WTC11 (cell line): Measurements from ENCODE around the gene NELL1.

Source experiments
- ATF1 ChIP-seq: sonication (generic); formaldehyde crosslinking; IDR thresholded peaks from 2 replicates; pipeline ENCODE4 v1.8.1; 2023; ENCODE audit warnings: mild to moderate bottlenecking, moderate library complexity, missing genetic modification reagents
- CBFB ChIP-seq: sonication (generic); formaldehyde crosslinking; IDR thresholded peaks from 2 replicates; pipeline ENCODE4 v1.8.1; 2022; ENCODE audit warnings: mild to moderate bottlenecking, low read depth, missing genetic modification reagents
- CREB1 ChIP-seq: sonication (generic); formaldehyde crosslinking; IDR thresholded peaks from 2 replicates; pipeline ENCODE4 v1.8.0; 2023; ENCODE audit warnings: mild to moderate bottlenecking, missing genetic modification reagents
- FOXJ3 ChIP-seq: sonication (generic); formaldehyde crosslinking; IDR thresholded peaks from 2 replicates; pipeline ENCODE4 v1.9.0; 2021; ENCODE audit warnings: missing genetic modification reagents, mild to moderate bottlenecking, borderline replicate concordance
- JUN ChIP-seq: sonication (generic); formaldehyde crosslinking; IDR thresholded peaks from 2 replicates; pipeline ENCODE4 v1.8.0; 2023; ENCODE audit warnings: mild to moderate bottlenecking, missing genetic modification reagents
- MXD4 ChIP-seq: fragments of 250-450 bp; sonication (Bioruptor Pico); IDR thresholded peaks from 2 replicates; pipeline ENCODE4 v1.8.0; 2021; ENCODE audit warnings: mild to moderate bottlenecking, moderate library complexity, borderline replicate concordance
- PRRX2 ChIP-seq: fragments of 250-450 bp; sonication (Bioruptor Pico); IDR thresholded peaks from 2 replicates; pipeline ENCODE4 v1.8.0; 2021; ENCODE audit warnings: mild to moderate bottlenecking
- TP53 ChIP-seq: sonication (generic); formaldehyde crosslinking; IDR thresholded peaks from 2 replicates; pipeline ENCODE4 v1.8.1; 2023; ENCODE audit warnings: mild to moderate bottlenecking, missing genetic modification reagents
- TF ChIP-seq, protein P1 (sequence below): sonication (generic); formaldehyde crosslinking; IDR thresholded peaks from 2 replicates; pipeline ENCODE4 v1.8.1; 2023; ENCODE audit warnings: mild to moderate bottlenecking, missing genetic modification reagents, moderate library complexity
- TF ChIP-seq, protein P2 (sequence below): fragments of 200-600 bp; IDR thresholded peaks from 2 replicates; pipeline ENCODE4 v1.8.0; 2022; ENCODE audit warnings: antibody characterized with exemption
- TF ChIP-seq, protein P3 (sequence below): sonication (generic); formaldehyde crosslinking; IDR thresholded peaks from 2 replicates; pipeline ENCODE4 v1.8.1; 2023; ENCODE audit warnings: mild to moderate bottlenecking, moderate library complexity, missing genetic modification reagents
- TF ChIP-seq, protein P4 (sequence below): sonication (generic); formaldehyde crosslinking; IDR thresholded peaks from 2 replicates; pipeline ENCODE4 v1.8.0; 2022; ENCODE audit warnings: mild to moderate bottlenecking, missing genetic modification reagents
- TF ChIP-seq, protein P5 (sequence below): sonication (generic); formaldehyde crosslinking; IDR thresholded peaks from 2 replicates; pipeline ENCODE4 v1.8.1; 2023; ENCODE audit warnings: mild to moderate bottlenecking, missing genetic modification reagents
- TF ChIP-seq, protein P6 (sequence below): sonication (generic); formaldehyde crosslinking; IDR thresholded peaks from 2 replicates; pipeline ENCODE4 v1.8.1; 2022; ENCODE audit warnings: low read depth, mild to moderate bottlenecking, moderate library complexity, missing genetic modification reagents, borderline replicate concordance

DNA sequence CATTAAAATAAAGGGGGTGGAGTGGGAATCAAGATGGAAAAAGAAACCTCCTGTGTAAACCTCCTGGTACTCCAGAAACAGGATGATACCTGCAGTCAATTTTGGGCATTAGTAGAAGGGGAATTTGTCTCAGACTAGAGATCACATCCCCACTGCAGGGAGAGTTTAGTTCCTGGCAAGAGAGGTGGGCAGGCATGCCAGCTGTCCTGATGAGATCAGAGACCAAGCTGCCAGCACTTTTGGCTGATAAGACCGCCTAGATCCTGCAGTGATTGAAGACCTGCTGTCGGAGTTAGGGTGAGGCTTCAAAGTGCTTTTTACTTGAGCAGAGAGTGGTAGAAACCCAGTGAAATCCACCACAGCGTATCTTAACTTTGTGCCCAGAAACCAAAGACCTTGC lies 29.7 kb upstream of the NELL1 start:
- TF ChIP-seq, protein P1, sequence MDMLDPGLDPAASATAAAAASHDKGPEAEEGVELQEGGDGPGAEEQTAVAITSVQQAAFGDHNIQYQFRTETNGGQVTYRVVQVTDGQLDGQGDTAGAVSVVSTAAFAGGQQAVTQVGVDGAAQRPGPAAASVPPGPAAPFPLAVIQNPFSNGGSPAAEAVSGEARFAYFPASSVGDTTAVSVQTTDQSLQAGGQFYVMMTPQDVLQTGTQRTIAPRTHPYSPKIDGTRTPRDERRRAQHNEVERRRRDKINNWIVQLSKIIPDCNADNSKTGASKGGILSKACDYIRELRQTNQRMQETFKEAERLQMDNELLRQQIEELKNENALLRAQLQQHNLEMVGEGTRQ (CRISPR knock-in tag) = no peak
- TF ChIP-seq PRRX2 (no peak), JUN (CRISPR knock-in tag) (no peak), CBFB (CRISPR knock-in tag) (no peak), MXD4 (CRISPR knock-in tag) (no peak), CREB1 (CRISPR knock-in tag) (no peak), FOXJ3 (no peak), ATF1 (CRISPR knock-in tag) (no peak), TP53 (no peak)
- TF ChIP-seq, protein P2, sequence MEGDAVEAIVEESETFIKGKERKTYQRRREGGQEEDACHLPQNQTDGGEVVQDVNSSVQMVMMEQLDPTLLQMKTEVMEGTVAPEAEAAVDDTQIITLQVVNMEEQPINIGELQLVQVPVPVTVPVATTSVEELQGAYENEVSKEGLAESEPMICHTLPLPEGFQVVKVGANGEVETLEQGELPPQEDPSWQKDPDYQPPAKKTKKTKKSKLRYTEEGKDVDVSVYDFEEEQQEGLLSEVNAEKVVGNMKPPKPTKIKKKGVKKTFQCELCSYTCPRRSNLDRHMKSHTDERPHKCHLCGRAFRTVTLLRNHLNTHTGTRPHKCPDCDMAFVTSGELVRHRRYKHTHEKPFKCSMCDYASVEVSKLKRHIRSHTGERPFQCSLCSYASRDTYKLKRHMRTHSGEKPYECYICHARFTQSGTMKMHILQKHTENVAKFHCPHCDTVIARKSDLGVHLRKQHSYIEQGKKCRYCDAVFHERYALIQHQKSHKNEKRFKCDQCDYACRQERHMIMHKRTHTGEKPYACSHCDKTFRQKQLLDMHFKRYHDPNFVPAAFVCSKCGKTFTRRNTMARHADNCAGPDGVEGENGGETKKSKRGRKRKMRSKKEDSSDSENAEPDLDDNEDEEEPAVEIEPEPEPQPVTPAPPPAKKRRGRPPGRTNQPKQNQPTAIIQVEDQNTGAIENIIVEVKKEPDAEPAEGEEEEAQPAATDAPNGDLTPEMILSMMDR = no peak
- TF ChIP-seq, protein P3, sequence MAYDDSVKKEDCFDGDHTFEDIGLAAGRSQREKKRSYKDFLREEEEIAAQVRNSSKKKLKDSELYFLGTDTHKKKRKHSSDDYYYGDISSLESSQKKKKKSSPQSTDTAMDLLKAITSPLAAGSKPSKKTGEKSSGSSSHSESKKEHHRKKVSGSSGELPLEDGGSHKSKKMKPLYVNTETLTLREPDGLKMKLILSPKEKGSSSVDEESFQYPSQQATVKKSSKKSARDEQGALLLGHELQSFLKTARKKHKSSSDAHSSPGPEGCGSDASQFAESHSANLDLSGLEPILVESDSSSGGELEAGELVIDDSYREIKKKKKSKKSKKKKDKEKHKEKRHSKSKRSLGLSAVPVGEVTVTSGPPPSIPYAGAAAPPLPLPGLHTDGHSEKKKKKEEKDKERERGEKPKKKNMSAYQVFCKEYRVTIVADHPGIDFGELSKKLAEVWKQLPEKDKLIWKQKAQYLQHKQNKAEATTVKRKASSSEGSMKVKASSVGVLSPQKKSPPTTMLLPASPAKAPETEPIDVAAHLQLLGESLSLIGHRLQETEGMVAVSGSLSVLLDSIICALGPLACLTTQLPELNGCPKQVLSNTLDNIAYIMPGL (CRISPR knock-in tag) = no peak
- TF ChIP-seq, protein P4, sequence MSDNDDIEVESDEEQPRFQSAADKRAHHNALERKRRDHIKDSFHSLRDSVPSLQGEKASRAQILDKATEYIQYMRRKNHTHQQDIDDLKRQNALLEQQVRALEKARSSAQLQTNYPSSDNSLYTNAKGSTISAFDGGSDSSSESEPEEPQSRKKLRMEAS (CRISPR knock-in tag) = no peak
- TF ChIP-seq, protein P5, sequence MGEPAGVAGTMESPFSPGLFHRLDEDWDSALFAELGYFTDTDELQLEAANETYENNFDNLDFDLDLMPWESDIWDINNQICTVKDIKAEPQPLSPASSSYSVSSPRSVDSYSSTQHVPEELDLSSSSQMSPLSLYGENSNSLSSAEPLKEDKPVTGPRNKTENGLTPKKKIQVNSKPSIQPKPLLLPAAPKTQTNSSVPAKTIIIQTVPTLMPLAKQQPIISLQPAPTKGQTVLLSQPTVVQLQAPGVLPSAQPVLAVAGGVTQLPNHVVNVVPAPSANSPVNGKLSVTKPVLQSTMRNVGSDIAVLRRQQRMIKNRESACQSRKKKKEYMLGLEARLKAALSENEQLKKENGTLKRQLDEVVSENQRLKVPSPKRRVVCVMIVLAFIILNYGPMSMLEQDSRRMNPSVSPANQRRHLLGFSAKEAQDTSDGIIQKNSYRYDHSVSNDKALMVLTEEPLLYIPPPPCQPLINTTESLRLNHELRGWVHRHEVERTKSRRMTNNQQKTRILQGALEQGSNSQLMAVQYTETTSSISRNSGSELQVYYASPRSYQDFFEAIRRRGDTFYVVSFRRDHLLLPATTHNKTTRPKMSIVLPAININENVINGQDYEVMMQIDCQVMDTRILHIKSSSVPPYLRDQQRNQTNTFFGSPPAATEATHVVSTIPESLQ (CRISPR knock-in tag) = no peak
- TF ChIP-seq, protein P6, sequence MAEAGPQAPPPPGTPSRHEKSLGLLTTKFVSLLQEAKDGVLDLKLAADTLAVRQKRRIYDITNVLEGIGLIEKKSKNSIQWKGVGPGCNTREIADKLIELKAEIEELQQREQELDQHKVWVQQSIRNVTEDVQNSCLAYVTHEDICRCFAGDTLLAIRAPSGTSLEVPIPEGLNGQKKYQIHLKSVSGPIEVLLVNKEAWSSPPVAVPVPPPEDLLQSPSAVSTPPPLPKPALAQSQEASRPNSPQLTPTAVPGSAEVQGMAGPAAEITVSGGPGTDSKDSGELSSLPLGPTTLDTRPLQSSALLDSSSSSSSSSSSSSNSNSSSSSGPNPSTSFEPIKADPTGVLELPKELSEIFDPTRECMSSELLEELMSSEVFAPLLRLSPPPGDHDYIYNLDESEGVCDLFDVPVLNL = no peak
